Mesenchymal stem cell (in vitro differentiated cells and primary cell): ENCODE data around the gene LYRM2.

Experiments used
- DNase-seq: peaks from one replicate; pipeline ENCODE4 v3.0.0-alpha.2; 2013
- H2AFZ ChIP-seq: one replicate; pipeline ENCODE4 v1.6.1; 2013; ENCODE audit warnings: low read depth, mild to moderate bottlenecking, control low read depth, inconsistent platforms, low read length, moderate library complexity
- H2AK5ac ChIP-seq: 2 replicates; pipeline ENCODE4 v1.6.1; 2013; ENCODE audit warnings: low read length, moderate library complexity, mild to moderate bottlenecking, inconsistent platforms; ENCODE audit not compliant: severe bottlenecking
- H2BK120ac ChIP-seq: one replicate; pipeline ENCODE4 v1.6.1; 2013; ENCODE audit warnings: low read depth, mild to moderate bottlenecking, inconsistent platforms, low read length, moderate library complexity
- H2BK12ac ChIP-seq, 2 experiments: one replicate each; pipeline ENCODE4 v1.6.1; 2013; ENCODE audit warnings: inconsistent platforms in 2 of 2, low read length in 2 of 2, mild to moderate bottlenecking in 2 of 2, moderate library complexity in 2 of 2, control low read depth in 1 of 2
- H2BK15ac ChIP-seq: one replicate; pipeline ENCODE4 v1.6.1; 2013; ENCODE audit warnings: mild to moderate bottlenecking, low read depth, inconsistent platforms; ENCODE audit not compliant: poor library complexity, severe bottlenecking
- H2BK5ac ChIP-seq: 2 replicates; pipeline ENCODE4 v1.6.1; 2013; ENCODE audit warnings: low read depth, mild to moderate bottlenecking, low read length, control low read depth, inconsistent platforms; ENCODE audit not compliant: poor library complexity, severe bottlenecking
- H3K14ac ChIP-seq, 2 experiments: one replicate each; pipeline ENCODE4 v1.6.1; 2013; ENCODE audit warnings: inconsistent platforms in 2 of 2, low read length in 2 of 2, control low read depth in 1 of 2, mild to moderate bottlenecking in 1 of 2, moderate library complexity in 1 of 2
- H3K18ac ChIP-seq, 2 experiments: one replicate each; pipeline ENCODE4 v1.6.1; 2013; ENCODE audit warnings: inconsistent platforms in 2 of 2, low read length in 2 of 2, control low read depth in 1 of 2, low read depth in 1 of 2, mild to moderate bottlenecking in 1 of 2
- H3K23ac ChIP-seq, 2 experiments: one replicate each; pipeline ENCODE4 v1.6.1; 2013; ENCODE audit warnings: inconsistent platforms in 2 of 2, low read length in 2 of 2, mild to moderate bottlenecking in 2 of 2, moderate library complexity in 2 of 2, control low read depth in 1 of 2
- H3K27ac ChIP-seq: 2 replicates; pipeline ENCODE4 v1.5.1; 2013; ENCODE audit warnings: mild to moderate bottlenecking, moderate library complexity, low read length, control low read depth, inconsistent platforms; ENCODE audit not compliant: poor library complexity, severe bottlenecking
- H3K27me3 ChIP-seq, 2 experiments: 2 replicates each; pipeline versions ENCODE4 v1.6.1 to v1.7.0; 2013; ENCODE audit warnings: low read length in 2 of 2, mild to moderate bottlenecking in 2 of 2, moderate library complexity in 2 of 2, control low read depth in 1 of 2, inconsistent platforms in 1 of 2; ENCODE audit not compliant: control insufficient read depth in 1 of 2, insufficient read depth in 1 of 2
- H3K36me3 ChIP-seq, 2 experiments: 2 replicates each; pipeline versions ENCODE4 v1.6.1 to v1.7.0; 2013; ENCODE audit warnings: low read length in 2 of 2, control low read depth in 1 of 2, inconsistent platforms in 1 of 2, low read depth in 1 of 2, mild to moderate bottlenecking in 1 of 2; ENCODE audit not compliant: insufficient read depth in 2 of 2, control insufficient read depth in 1 of 2
- H3K4ac ChIP-seq, 2 experiments: one replicate each; pipeline ENCODE4 v1.6.1; 2013; ENCODE audit warnings: inconsistent platforms in 2 of 2, low read length in 2 of 2, mild to moderate bottlenecking in 2 of 2, moderate library complexity in 2 of 2, control low read depth in 1 of 2, low read depth in 1 of 2
- H3K4me1 ChIP-seq: 2 replicates; pipeline ENCODE4 v1.6.1; 2013; ENCODE audit warnings: low read depth, low read length, control low read depth; ENCODE audit not compliant: control insufficient read depth, insufficient read depth
- H3K4me2 ChIP-seq: 2 replicates; pipeline ENCODE4 v1.6.1; 2013; ENCODE audit warnings: low read length, mild to moderate bottlenecking, inconsistent platforms; ENCODE audit not compliant: poor library complexity, severe bottlenecking
- H3K4me3 ChIP-seq, 2 experiments: 2 replicates each; pipeline versions ENCODE4 v1.5.1 to v1.7.0; 2013; ENCODE audit warnings: low read length in 2 of 2, mild to moderate bottlenecking in 2 of 2, control low read depth in 1 of 2, low read depth in 1 of 2; ENCODE audit not compliant: insufficient read depth in 1 of 2
- H3K79me1 ChIP-seq: replicated peaks from 2 replicates; pipeline ENCODE4 v1.6.1; 2013; ENCODE audit warnings: mild to moderate bottlenecking, control low read depth, low read length, inconsistent platforms; ENCODE audit not compliant: poor library complexity, severe bottlenecking
- H3K9ac ChIP-seq: 2 replicates; pipeline ENCODE4 v1.7.0; 2013; ENCODE audit warnings: mild to moderate bottlenecking, low read length, moderate library complexity
- H3K9me3 ChIP-seq: 2 replicates; pipeline ENCODE4 v1.7.0; 2013; ENCODE audit warnings: mild to moderate bottlenecking, low read length; ENCODE audit not compliant: control insufficient read depth
- H4K8ac ChIP-seq: one replicate; pipeline ENCODE4 v1.6.1; 2013; ENCODE audit warnings: inconsistent platforms, mild to moderate bottlenecking, low read length, moderate library complexity
- H4K91ac ChIP-seq: one replicate; pipeline ENCODE4 v1.6.1; 2013; ENCODE audit warnings: mild to moderate bottlenecking, low read length, inconsistent platforms
- WGBS: methylation state at CpG from one replicate; pipeline ENCODE4 v1.1.7; 2013; ENCODE audit warnings: mixed read lengths; 5-methylcytosine and 5-hydroxymethylcytosine counted together

The LYRM2 gene

DNA sequence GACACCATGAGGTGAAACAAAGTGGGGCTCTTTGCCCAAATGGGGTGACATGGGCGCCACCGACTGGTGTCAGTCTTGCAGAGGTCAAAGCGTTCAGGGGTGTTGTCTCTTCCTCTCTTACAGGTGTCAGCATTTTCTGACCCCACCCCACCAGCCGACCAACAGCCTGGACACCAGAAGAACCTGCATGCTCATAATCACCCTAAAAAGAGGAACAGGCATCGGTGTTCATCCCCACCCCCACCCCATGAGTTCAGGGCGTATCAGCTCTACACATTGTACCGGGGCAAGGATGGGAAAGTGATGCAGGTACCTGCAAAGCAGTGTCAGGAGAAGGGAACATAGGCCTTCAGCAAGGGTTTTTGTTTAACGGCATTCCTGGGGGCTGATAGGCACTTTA is 14.8 kb downstream of the LYRM2 start:
- no peak overlapping the region for H3K23ac ChIP-seq
- H3K14ac ChIP-seq, result no peak overlapping the region
- no peak overlapping the region for H3K4me3 ChIP-seq
- no peak overlapping the region for H4K8ac ChIP-seq
- H3K18ac ChIP-seq, result no peak overlapping the region
- H3K4ac ChIP-seq, result no peak overlapping the region
- H3K79me1 ChIP-seq, result no peaks in the 10 kb centered on the region
- H2AFZ ChIP-seq, result no peak overlapping the region
- no peak overlapping the region for H2AK5ac ChIP-seq
- H3K27ac ChIP-seq, result no peak overlapping the region
- H3K36me3 ChIP-seq, result peaks cover 0 to 9% of the 10 kb centered on the region in 2 experiments
- H2BK15ac ChIP-seq, result no peak overlapping the region
- no peak for DNase-seq
- no peak overlapping the region for H3K9ac ChIP-seq
- H3K4me1 ChIP-seq, result no peaks in the 10 kb centered on the region
- no peak overlapping the region for H2BK120ac ChIP-seq
- H3K9me3 ChIP-seq, result no peaks in the 10 kb centered on the region
- no peak overlapping the region for H4K91ac ChIP-seq
- no peak overlapping the region for H2BK12ac ChIP-seq
- H2BK5ac ChIP-seq, result no peak overlapping the region
- WGBS, result 87% methylated on average over 7 of the region's 8 CpGs
- H3K4me2 ChIP-seq, result no peak overlapping the region
- H3K27me3 ChIP-seq, result no peaks in the 10 kb centered on the region

DNA sequence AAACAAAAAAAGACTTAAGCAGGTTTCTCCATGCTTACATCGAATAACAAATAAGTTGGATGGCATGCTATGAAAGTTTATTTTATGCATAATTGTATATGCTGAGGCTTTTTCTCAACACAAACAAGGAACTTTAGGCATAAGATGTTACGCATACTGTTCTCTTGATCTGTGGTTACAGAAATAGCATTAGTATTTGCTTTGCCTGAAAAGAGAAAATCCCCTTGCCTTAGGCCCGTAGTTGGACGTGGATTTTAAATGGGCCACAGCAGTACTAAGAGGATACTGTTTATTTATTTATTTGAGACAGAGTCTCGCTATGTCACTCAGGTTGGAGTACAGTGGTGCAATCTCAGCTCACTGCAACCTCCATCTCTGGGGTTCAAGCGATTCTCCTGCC is 19.0 kb downstream of the LYRM2 start:
- Histone ChIP-seq H3K9ac (no peak overlapping the region), H2BK5ac (no peak overlapping the region), H3K4ac (no peak overlapping the region), H3K36me3 (no peaks in the 10 kb centered on the region), H3K27ac (no peak overlapping the region), H3K4me2 (no peak overlapping the region), H3K27me3 (no peaks in the 10 kb centered on the region), H2AK5ac (no peak overlapping the region), H3K18ac (no peak overlapping the region), H3K23ac (no peak overlapping the region), H3K9me3 (no peaks in the 10 kb centered on the region), H2BK15ac (no peak overlapping the region), H3K14ac (no peak overlapping the region), H2BK12ac (no peak overlapping the region), H4K8ac (no peak overlapping the region), H2BK120ac (no peak overlapping the region), H4K91ac (no peak overlapping the region), H3K79me1 (no peaks in the 10 kb centered on the region), H3K4me3 (no peak overlapping the region), H3K4me1 (no peaks in the 10 kb centered on the region), H2AFZ (no peak overlapping the region)
- WGBS, result 92% methylated on average over 6 of the region's 6 CpGs
- no peak for DNase-seq

DNA sequence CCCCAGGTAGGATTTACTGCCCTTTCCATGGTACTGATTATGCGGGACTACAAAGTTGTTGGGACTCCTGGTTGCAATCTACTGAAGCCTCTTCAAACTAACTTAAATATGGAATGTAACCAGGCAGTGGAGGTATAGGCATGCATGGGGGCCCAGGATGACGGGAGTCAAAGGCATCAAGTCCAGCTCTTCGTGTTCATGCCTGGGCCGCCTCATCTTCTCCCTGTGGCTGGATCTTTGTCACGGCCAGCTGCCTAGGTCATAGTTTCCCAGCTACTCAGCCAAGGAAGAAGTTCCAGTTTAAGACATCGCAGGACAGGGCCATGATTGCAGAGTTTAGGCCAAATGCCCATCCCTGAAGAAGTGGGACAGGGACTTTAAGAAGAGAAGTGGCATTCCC is 20.5 kb downstream of the LYRM2 start:
- 94% methylated on average over 6 of the region's 6 CpGs for WGBS
- no peak overlapping the region for H2BK120ac ChIP-seq

DNA sequence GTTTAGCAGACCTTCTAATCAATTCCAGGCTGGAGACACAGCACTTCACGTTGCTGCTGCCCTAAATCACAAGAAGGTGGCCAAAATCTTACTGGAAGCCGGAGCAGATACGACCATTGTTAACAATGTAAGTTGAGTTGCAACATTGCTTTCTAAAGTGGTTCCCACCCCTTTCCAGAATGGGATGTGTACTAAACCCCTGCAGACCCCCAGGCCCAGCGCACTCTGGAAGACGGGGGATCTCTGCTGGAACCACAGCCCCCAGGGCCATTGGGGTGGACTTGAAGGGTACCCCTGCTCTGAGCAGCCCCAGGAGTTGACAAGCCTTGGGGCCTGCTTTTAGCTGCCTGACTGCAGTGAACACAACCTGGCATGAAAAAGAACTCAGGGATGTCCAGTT is 22.0 kb downstream of the LYRM2 start:
- H3K27me3 ChIP-seq, result no peaks in the 10 kb centered on the region

More for the DNA sequence above, 20.5 kb downstream of the LYRM2 start:
- Histone ChIP-seq H2AK5ac (no peak overlapping the region), H3K79me1 (no peaks in the 10 kb centered on the region), H2AFZ (no peak overlapping the region), H3K9ac (no peak overlapping the region), H3K4me1 (no peaks in the 10 kb centered on the region), H3K4me2 (no peak overlapping the region), H2BK5ac (no peak overlapping the region), H3K18ac (no peak overlapping the region), H4K91ac (no peak overlapping the region), H3K4ac (no peak overlapping the region), H4K8ac (no peak overlapping the region), H3K14ac (no peak overlapping the region), H2BK15ac (no peak overlapping the region), H2BK12ac (no peak overlapping the region), H3K27me3 (no peaks in the 10 kb centered on the region), H3K4me3 (no peak overlapping the region), H3K9me3 (no peaks in the 10 kb centered on the region), H3K23ac (no peak overlapping the region), H3K36me3 (no peaks in the 10 kb centered on the region), H3K27ac (no peak overlapping the region)
- no peak for DNase-seq

More for the DNA sequence above, 22.0 kb downstream of the LYRM2 start:
- Histone ChIP-seq H4K8ac (no peak overlapping the region), H2BK12ac (no peak overlapping the region), H2AFZ (no peak overlapping the region), H4K91ac (no peak overlapping the region), H2BK5ac (no peak overlapping the region), H3K4me1 (peaks cover 2% of the 10 kb centered on the region), H3K4me3 (no peak overlapping the region), H3K9ac (no peak overlapping the region), H3K27ac (no peak overlapping the region), H3K4ac (no peak overlapping the region), H3K23ac (no peak overlapping the region), H2AK5ac (no peak overlapping the region), H2BK15ac (no peak overlapping the region), H3K4me2 (no peak overlapping the region), H2BK120ac (no peak overlapping the region), H3K36me3 (no peaks in the 10 kb centered on the region), H3K79me1 (no peaks in the 10 kb centered on the region), H3K18ac (no peak overlapping the region), H3K9me3 (no peaks in the 10 kb centered on the region), H3K14ac (no peak overlapping the region)
- 97% methylated on average over 5 of the region's 5 CpGs for WGBS
- no peak for DNase-seq
